Heart right ventricle (tissue), 16 donors: Measurements from ENCODE around the gene SYNE1. TPM values are rescaled to one million over a fixed set of nuclear protein-coding genes. Genes with fewer than 3 reads are reported as not detected.

Source experiments
- ATAC-seq, 8 donors: fragments of 200-7000 bp; cut with Tn5 transposase; one replicate each; pipeline ENCODE4 v1.9.1; 2020; ENCODE audit warnings: mild to moderate bottlenecking in 8 of 8, moderate library complexity in 8 of 8, moderate number of reproducible peaks in 1 of 8
- DNase-seq, 2 donors: peaks; one replicate each; pipeline ENCODE4 v3.0.0-alpha.2; 2020
- H3K27ac ChIP-seq, 10 donors: fragments of 200-600 bp; sonication (generic) in 2 of 10; one replicate each; pipeline versions ENCODE4 v1.5.0 to v1.8.0; 2020 to 2022; ENCODE audit warnings: mild to moderate bottlenecking in 3 of 10
- H3K27me3 ChIP-seq, 7 donors: fragments of 200-600 bp; one replicate each; pipeline ENCODE4 v1.8.0; 2021 to 2022; ENCODE audit warnings: mild to moderate bottlenecking in 2 of 7
- H3K36me3 ChIP-seq, 9 donors: fragments of 200-600 bp; sonication (generic) in 1 of 9; one replicate each; pipeline versions ENCODE4 v1.5.0 to v1.8.0; 2020 to 2022; ENCODE audit warnings: mild to moderate bottlenecking in 2 of 9
- H3K4me1 ChIP-seq, 9 donors: fragments of 200-600 bp; sonication (generic) in 1 of 9; one replicate each; pipeline versions ENCODE4 v1.5.0 to v1.8.0; 2020 to 2022; ENCODE audit warnings: mild to moderate bottlenecking in 4 of 9
- H3K4me3 ChIP-seq, 10 donors: fragments of 200-600 bp; sonication (generic) in 2 of 10; one replicate each; pipeline versions ENCODE4 v1.5.0 to v1.8.0; 2020 to 2022; ENCODE audit warnings: mild to moderate bottlenecking in 7 of 10, moderate library complexity in 2 of 10
- H3K9me3 ChIP-seq, 11 donors: fragments of 200-600 bp in 10 of 11; sonication (generic) in 2 of 11; one replicate each; pipeline versions ENCODE4 v1.5.0 to v1.8.0; 2013 to 2022; ENCODE audit warnings: mild to moderate bottlenecking in 2 of 11, control low read depth in 1 of 11, moderate library complexity in 1 of 11
- whole genome bisulfite sequencing, 2 donors: extraction: QIAGEN DNeasy Blood & Tissue Kit; methylation state at CpG; one replicate each; pipeline ENCODE4 v1.1.7; 2013; ENCODE audit warnings: inconsistent platforms in 1 of 2; 5-methylcytosine and 5-hydroxymethylcytosine counted together
- intact Hi-C, 10 donors: fragments of 100-400 bp; cut with DNase I; formaldehyde crosslinking; loops; one replicate each; pipeline versions ENCODE4 v1.11.1 to v1.14.2; 2022
- polyA plus RNA-seq, 2 donors: library from polyadenylated mRNA; stranded (reverse); fragments of 200-250 nt; gene quantifications; one replicate each; pipeline ENCODE4 v1.2.3, GENCODE V29; 2013
- total RNA-seq, 10 donors: library from RNA; stranded (reverse); fragmentation: NEBNext Ultra II Directional in 3 of 10; extraction: Animal tissue kit (Norgen Biotek cat#: 25700) in 3 of 10; gene quantifications; one replicate each; pipeline versions ENCODE4 v1.2.1 to v1.2.4, GENCODE V29; 2021 to 2023
- TF ChIP-seq, protein P1 (sequence below), 9 donors: fragments of 200-600 bp; sonication (generic) in 2 of 9; IDR thresholded peaks; one replicate each; pipeline versions ENCODE4 v1.5.0 to v1.8.0; 2021 to 2022; ENCODE audit warnings: antibody characterized with exemption in 9 of 9, mild to moderate bottlenecking in 5 of 9, moderate library complexity in 1 of 9
- donor health status: Arrhythmogenic right ventricular cardiomyopathy.
- donor health status: ischemic (EF 13 %, LVEDD 7.1; RV severe dilation, severe dysfunction).
- donor health status: healthy with polysubstance abuse.
- donor health status: DM: no; HTN: yes; CAD: no.
- donor health status: DM: no; HTN: no; CAD: no.
- donor health status: ischemic (EF 25% LVEDD 6.9; RV normal size, moderate dysfunction).
- donor health status: ischemic (EF 25% LVEDD 5.7; RV mildly dilated, moderate dysfunction).
- donor health status: healthy.
- donor health status: DM: yes; HTN: yes; CAD: no.
- donor health status: Ischemic cardiomyopathy.
- donor health status: ischemic (EF 35%, LVEDD 5.7; RV mildly dilated, moderate dysfunction).
- donor health status: nonischemic (EF 11% LVEDD 7.7; RV severe dilation, severe dysfunction).
- donor health status: DM: yes; HTN: yes; CAD: no.
- donor health status: PGD.
- donor health status: ischemic (EF 29% LVEDD 5.4; RV normal size, mild dysfunction).
- donor health status: nonischemic (EF 23%, LVEDD 6.1; RV moderate dilation, normal function).

Gene SYNE1
- total and polyA plus RNA-seq, 12 donors, result 18.9 to 176 (median 126) TPM

DNA sequence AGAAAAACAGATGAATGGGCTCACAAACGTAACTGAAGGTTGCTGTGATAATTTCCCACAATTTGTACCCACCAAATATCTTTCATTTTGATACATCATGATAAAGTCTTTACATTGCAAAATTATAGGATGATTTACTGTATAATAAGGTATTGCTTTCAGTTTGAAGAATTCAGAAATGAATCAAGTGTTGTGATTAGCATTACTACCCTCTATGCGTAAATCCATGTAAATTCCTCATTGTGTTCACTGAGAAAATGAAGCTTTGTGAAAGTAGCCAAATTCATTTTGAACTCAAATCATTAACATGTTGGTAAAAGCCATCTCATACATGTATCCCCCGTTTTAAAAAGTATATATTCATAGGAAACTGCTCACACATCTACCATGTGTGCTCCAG is 450.3 kb downstream of the SYNE1 start:
- intact Hi-C loops, result no loop called here
- DNase-seq (no peak), ATAC-seq (no peak)
- no peaks in the 10 kb centered on the region for H3K9me3 ChIP-seq
- no peak overlapping the region for H3K4me3 ChIP-seq
- peak overlapping the region in 1 of 10 donors; percentile 32 for H3K27ac ChIP-seq
- TF ChIP-seq, protein P1, sequence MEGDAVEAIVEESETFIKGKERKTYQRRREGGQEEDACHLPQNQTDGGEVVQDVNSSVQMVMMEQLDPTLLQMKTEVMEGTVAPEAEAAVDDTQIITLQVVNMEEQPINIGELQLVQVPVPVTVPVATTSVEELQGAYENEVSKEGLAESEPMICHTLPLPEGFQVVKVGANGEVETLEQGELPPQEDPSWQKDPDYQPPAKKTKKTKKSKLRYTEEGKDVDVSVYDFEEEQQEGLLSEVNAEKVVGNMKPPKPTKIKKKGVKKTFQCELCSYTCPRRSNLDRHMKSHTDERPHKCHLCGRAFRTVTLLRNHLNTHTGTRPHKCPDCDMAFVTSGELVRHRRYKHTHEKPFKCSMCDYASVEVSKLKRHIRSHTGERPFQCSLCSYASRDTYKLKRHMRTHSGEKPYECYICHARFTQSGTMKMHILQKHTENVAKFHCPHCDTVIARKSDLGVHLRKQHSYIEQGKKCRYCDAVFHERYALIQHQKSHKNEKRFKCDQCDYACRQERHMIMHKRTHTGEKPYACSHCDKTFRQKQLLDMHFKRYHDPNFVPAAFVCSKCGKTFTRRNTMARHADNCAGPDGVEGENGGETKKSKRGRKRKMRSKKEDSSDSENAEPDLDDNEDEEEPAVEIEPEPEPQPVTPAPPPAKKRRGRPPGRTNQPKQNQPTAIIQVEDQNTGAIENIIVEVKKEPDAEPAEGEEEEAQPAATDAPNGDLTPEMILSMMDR (IDR thresholded peaks at IDR 0.05), result no peak
- 94 to 98% methylated on average over 3 of the region's 3 CpGs for WGBS, 2 donors
- H3K4me1 ChIP-seq, result peaks cover 0 to 10% (median 0%) of the 10 kb centered on the region in 9 donors
- peaks cover 0 to 98% (median 29%) of the 10 kb centered on the region in 9 donors for H3K36me3 ChIP-seq
- no peaks in the 10 kb centered on the region for H3K27me3 ChIP-seq

DNA sequence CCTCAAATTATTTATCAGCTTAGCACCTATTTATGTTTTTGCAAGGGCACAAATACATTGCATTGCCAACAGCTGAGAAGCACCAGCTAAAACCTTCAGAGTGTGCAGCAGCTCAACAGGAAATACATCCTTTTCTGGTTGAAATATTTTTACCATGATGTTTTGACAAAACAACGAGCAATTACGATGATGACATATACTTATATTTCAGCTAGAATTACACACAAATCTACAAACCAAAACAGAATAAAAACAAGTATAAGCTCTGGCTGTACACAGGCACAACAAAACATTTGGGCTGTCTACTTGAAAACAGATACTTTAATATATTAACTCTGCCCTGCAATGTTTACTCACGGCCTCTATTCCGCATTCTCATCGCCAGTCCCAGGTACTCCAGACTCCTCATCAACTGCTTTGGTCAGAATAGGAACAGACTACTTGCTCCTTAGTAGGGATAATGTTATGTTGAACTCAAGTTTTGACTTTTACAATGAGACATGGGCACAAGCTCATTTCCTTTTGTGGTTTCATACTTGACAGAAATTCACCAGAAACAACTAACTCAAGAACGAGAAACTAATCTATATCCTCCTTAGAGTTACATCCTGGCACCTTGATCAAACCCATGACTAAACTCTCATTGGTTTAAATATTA is 452.1 kb downstream of the SYNE1 start:
- peak overlapping the region in 1 of 10 donors; percentile 29 for H3K4me3 ChIP-seq

DNA sequence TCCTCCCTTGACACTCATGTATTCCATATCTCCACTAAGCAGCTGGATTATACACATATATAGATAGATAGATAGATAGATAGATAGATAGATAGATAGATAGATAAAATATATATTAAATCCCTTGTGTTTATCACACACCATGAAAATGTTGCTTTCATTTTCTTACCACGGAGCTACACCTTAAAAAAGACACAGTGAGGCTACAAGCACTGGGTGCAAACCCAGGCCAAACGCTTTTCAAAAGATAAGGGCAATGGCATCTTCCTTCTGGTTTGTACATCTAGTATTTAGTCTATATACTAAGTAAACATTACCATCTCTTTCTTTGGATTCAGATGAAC is 452.6 kb downstream of the SYNE1 start:
- WGBS, 2 donors, result 57 to 67% methylated on average over 2 of the region's 2 CpGs
- H3K27ac ChIP-seq, result peak overlapping the region in 1 of 10 donors; percentile 81

More for the DNA sequence above, 452.1 kb downstream of the SYNE1 start:
- intact Hi-C loops, result no loop called here
- no peaks in the 10 kb centered on the region for H3K27me3 ChIP-seq
- H3K36me3 ChIP-seq, result peaks cover 0 to 100% (median 29%) of the 10 kb centered on the region in 9 donors
- DNase-seq (no peak), ATAC-seq (no peak)
- WGBS, 2 donors, result 73 to 81% methylated on average over 6 of the region's 6 CpGs
- no peaks in the 10 kb centered on the region for H3K9me3 ChIP-seq
- H3K27ac ChIP-seq, result peak overlapping the region in 2 of 10 donors; percentile 35 to 81
- H3K4me1 ChIP-seq, result peaks cover 0 to 10% (median 0%) of the 10 kb centered on the region in 9 donors
- TF ChIP-seq, protein P1 (IDR thresholded peaks at IDR 0.05), result no peak

DNA sequence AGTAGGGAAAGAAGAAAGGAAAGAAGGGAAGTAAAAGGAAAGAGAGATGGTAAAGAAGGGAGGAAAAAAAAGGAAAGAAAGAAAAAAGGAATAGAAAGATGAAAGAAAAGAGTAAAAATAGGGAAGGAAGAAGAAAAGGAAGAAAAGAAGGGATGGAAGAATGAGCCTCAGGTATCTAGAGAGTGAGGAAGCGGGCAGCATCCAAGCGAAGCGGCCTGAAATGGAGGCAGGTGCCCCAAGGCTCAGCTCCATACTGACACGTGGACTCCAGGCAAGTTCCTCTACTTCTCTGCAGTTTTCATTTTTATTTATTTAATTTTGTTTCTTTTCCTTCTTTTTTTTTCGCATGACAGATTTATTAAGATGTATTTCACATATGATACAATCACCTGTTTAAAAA is 456.6 kb downstream of the SYNE1 start:
- no peaks in the 10 kb centered on the region for H3K27me3 ChIP-seq
- H3K4me3 ChIP-seq, result no peak overlapping the region
- intact Hi-C loops, result no loop called here
- no peak for ATAC-seq
- 97 to 99% methylated on average over 5 of the region's 5 CpGs for WGBS, 2 donors
- no peak for DNase-seq
- H3K27ac ChIP-seq, result no peak overlapping the region
- H3K4me1 ChIP-seq, result peaks cover 0 to 17% (median 0%) of the 10 kb centered on the region in 9 donors
- peaks cover 0 to 100% (median 26%) of the 10 kb centered on the region in 9 donors for H3K36me3 ChIP-seq
- H3K9me3 ChIP-seq, result no peaks in the 10 kb centered on the region
- TF ChIP-seq, protein P1 (IDR thresholded peaks at IDR 0.05), result no peak

More for the DNA sequence above, 452.6 kb downstream of the SYNE1 start:
- H3K4me1 ChIP-seq, result peaks cover 0 to 10% (median 0%) of the 10 kb centered on the region in 9 donors
- H3K27me3 ChIP-seq, result no peaks in the 10 kb centered on the region
- DNase-seq (no peak), ATAC-seq (no peak)
- intact Hi-C loops, result no loop called here
- peaks cover 0 to 100% (median 29%) of the 10 kb centered on the region in 9 donors for H3K36me3 ChIP-seq
- peak overlapping the region in 1 of 10 donors; percentile 29 for H3K4me3 ChIP-seq
- H3K9me3 ChIP-seq, result no peaks in the 10 kb centered on the region
- TF ChIP-seq, protein P1 (IDR thresholded peaks at IDR 0.05), result no peak
